SK-N-SH (cell line): ENCODE data around the gene HSD3B7. TPM values are rescaled to one million over a fixed set of nuclear protein-coding genes. Genes with fewer than 3 reads are reported as not detected.

Experiments
- CTCF ChIA-PET: fragments of 300-600, 350-600 bp; formaldehyde crosslinking; extraction: SDS; loops from one replicate; lab custom pipeline; 2021; lab: Yijun Ruan, JAX
- POLR2A ChIA-PET: fragments of 350-600 bp; sonication (Branson Sonifier 250); formaldehyde crosslinking; extraction: SDS; loops from one replicate; lab custom pipeline; 2020; ENCODE audit warnings: antibody characterized with exemption, inconsistent platforms; lab: Yijun Ruan, JAX
- DNase-seq: peaks from one replicate; pipeline ENCODE4 v3.0.0; 2012
- H2AFZ ChIP-seq: fragments of 200-600 bp; sonication (generic); 2 replicates; pipeline ENCODE4 v1.8.1; 2016; ENCODE audit warnings: antibody characterized with exemption, mild to moderate bottlenecking, low read depth
- H3F3A ChIP-seq: fragments of 200-600 bp; sonication (generic); replicated peaks from 2 replicates; pipeline ENCODE3; 2016; ENCODE audit warnings: antibody characterized with exemption, mild to moderate bottlenecking; ENCODE audit not compliant: insufficient read depth
- H3K27ac ChIP-seq, 2 experiments: fragments of 200-500 bp in 1 of 2; fragments of 200-600 bp in 1 of 2; sonication (Bioruptor generic) in 1 of 2; sonication (generic), shearing (Covaris generic) in 1 of 2; 2 replicates each; pipeline versions ENCODE4 v1.5.1 to v1.6.1; 2014 to 2016; ENCODE audit warnings: low read depth in 2 of 2, inconsistent platforms in 1 of 2, low read length in 1 of 2, mild to moderate bottlenecking in 1 of 2, mixed read lengths in 1 of 2
- H3K27me3 ChIP-seq: fragments of 200-600 bp; sonication (generic), shearing (Covaris generic); 2 replicates; pipeline ENCODE4 v1.6.1; 2016; ENCODE audit warnings: mixed run types; ENCODE audit not compliant: insufficient read depth
- H3K36me3 ChIP-seq, 2 experiments: fragments of 200-500 bp in 1 of 2; fragments of 200-600 bp in 1 of 2; sonication (Bioruptor generic) in 1 of 2; sonication (generic) in 1 of 2; replicated peaks in 1 of 2; 2 replicates each; pipeline versions ENCODE3 to v1.5.1; 2014 to 2016; ENCODE audit warnings: low read length in 1 of 2, mild to moderate bottlenecking in 1 of 2; ENCODE audit not compliant: insufficient read depth in 2 of 2, control insufficient read depth in 1 of 2
- H3K4me1 ChIP-seq, 2 experiments: fragments of 200-500 bp in 1 of 2; fragments of 200-600 bp in 1 of 2; sonication (Bioruptor generic) in 1 of 2; sonication (generic), shearing (Covaris generic) in 1 of 2; 2 replicates each; pipeline versions ENCODE4 v1.5.1 to v1.6.1; 2014 to 2016; ENCODE audit warnings: low read depth in 1 of 2, low read length in 1 of 2, mixed run types in 1 of 2; ENCODE audit not compliant: insufficient read depth in 2 of 2, control insufficient read depth in 1 of 2
- H3K4me2 ChIP-seq: fragments of 200-600 bp; sonication (generic), shearing (Covaris generic); 2 replicates; pipeline ENCODE4 v1.6.1; 2017; ENCODE audit warnings: mixed run types
- H3K4me3 ChIP-seq, 2 experiments: fragments of 200-500 bp in 1 of 2; fragments of 200-600 bp in 1 of 2; sonication (Bioruptor generic) in 1 of 2; sonication (generic), shearing (Covaris generic) in 1 of 2; 2 replicates each; pipeline versions ENCODE4 v1.5.1 to v1.8.1; 2014 to 2016; ENCODE audit warnings: low read depth in 2 of 2, inconsistent platforms in 1 of 2, low read length in 1 of 2, mild to moderate bottlenecking in 1 of 2, mixed read lengths in 1 of 2, moderate library complexity in 1 of 2
- H3K79me2 ChIP-seq: fragments of 200-600 bp; sonication (generic); 2 replicates; pipeline ENCODE4 v1.8.1; 2017; ENCODE audit warnings: mild to moderate bottlenecking; ENCODE audit not compliant: insufficient read depth
- H3K9ac ChIP-seq: fragments of 200-600 bp; sonication (generic); 2 replicates; pipeline ENCODE4 v1.6.1; 2017; ENCODE audit warnings: mixed run types
- H3K9me2 ChIP-seq: fragments of 200-600 bp; sonication (generic); 2 replicates; pipeline ENCODE4 v1.6.1; 2017; ENCODE audit warnings: mixed run types
- H3K9me3 ChIP-seq: fragments of 200-600 bp; sonication (generic); 2 replicates; pipeline ENCODE4 v1.6.1; 2017; ENCODE audit warnings: mixed run types, mild to moderate bottlenecking, moderate library complexity
- H4K20me1 ChIP-seq: fragments of 200-600 bp; sonication (generic); 2 replicates; pipeline ENCODE4 v1.6.1; 2017; ENCODE audit warnings: mild to moderate bottlenecking, mixed run types; ENCODE audit not compliant: insufficient read depth
- GATA2 ChIP-seq: sonication (generic); formaldehyde crosslinking; IDR thresholded peaks from 2 replicates; pipeline ENCODE4 v1.5.0; 2020; ENCODE audit warnings: mild to moderate bottlenecking, missing genetic modification reagents
- JUND ChIP-seq: IDR thresholded peaks from 2 replicates; pipeline ENCODE4 v1.4.0; 2012
- RAD21 ChIP-seq: IDR thresholded peaks from 2 replicates; pipeline ENCODE4 v1.6.1; 2012; ENCODE audit warnings: mild to moderate bottlenecking, low read length
- RCOR1 ChIP-seq: fragments of 150-350 bp; IDR thresholded peaks from 2 replicates; pipeline ENCODE4 v1.6.1; 2017; ENCODE audit warnings: antibody characterized with exemption, low read length
- RFX5 ChIP-seq: IDR thresholded peaks from 2 replicates; pipeline ENCODE4 v1.6.1; 2012; ENCODE audit warnings: mild to moderate bottlenecking, improper control_type of control experiment, low read length
- SMC3 ChIP-seq: IDR thresholded peaks from 2 replicates; pipeline ENCODE4 v1.6.1; 2012; ENCODE audit warnings: low read depth, low read length, improper control_type of control experiment
- TAF1 ChIP-seq: IDR thresholded peaks from 2 replicates; pipeline ENCODE4 v1.6.1; 2012; ENCODE audit warnings: low read depth, mild to moderate bottlenecking, low read length, moderate library complexity, borderline replicate concordance
- USF2 ChIP-seq: fragments of 150-350 bp; IDR thresholded peaks from 2 replicates; pipeline ENCODE4 v1.6.1; 2017; ENCODE audit warnings: antibody characterized with exemption, low read length, low read depth, borderline replicate concordance
- WGBS: methylation state at CpG from one replicate; pipeline ENCODE4 v1.1.6; 2017; ENCODE audit warnings: low lambda C conversion rate; 5-methylcytosine and 5-hydroxymethylcytosine counted together
- polyA plus RNA-seq, 3 experiments: library from polyadenylated mRNA; depleted of rRNA; stranded (reverse); fragments of >200 nt; gene quantifications; 2 replicates each; pipeline ENCODE4 v1.2.3, GENCODE V29; 2012
- TF ChIP-seq, protein P1 (sequence below): fragments of 200-600 bp; sonication (generic); IDR thresholded peaks from 2 replicates; pipeline ENCODE4 v1.6.1; 2017; ENCODE audit warnings: antibody characterized with exemption, mild to moderate bottlenecking, moderate library complexity
- TF ChIP-seq, protein P2 (sequence below): IDR thresholded peaks from 2 replicates; pipeline ENCODE4 v1.6.1; 2012; ENCODE audit warnings: mild to moderate bottlenecking, low read depth, low read length, moderate library complexity

HSD3B7 gene
- polyA plus RNA-seq, 1 of the 3 experiments (the other 2 are of a cell fraction): 12.2 TPM

DNA sequence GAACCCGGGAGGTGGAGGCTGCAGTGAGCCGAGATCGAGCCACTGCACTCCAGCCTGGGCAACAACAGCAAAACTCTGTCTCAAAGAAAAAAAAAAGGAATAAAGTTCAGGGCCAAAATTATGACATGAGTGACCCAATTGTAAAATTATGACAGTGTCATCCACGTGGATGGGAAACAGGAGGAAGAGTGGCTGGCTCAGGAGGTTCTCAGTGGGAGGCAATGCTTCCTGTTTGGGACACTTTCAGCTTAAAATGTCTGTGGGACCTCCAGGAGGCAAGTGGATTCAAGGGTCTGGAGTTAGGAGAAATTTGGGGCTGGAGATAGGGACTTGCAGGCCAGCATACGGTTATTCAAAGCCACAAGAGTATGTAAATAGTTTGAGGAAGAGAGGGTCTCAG lies 40.3 kb downstream of the HSD3B7 start:
- H3K4me1 ChIP-seq: no peaks in the 10 kb centered on the region
- no peaks in the 10 kb centered on the region for H3K27me3 ChIP-seq
- 93% methylated on average over 5 of the region's 5 CpGs for WGBS
- ChIA-PET POLR2A (no interaction called here), CTCF (no interaction called here)
- H3K4me2 ChIP-seq: no peak overlapping the region
- no peaks in the 10 kb centered on the region for H3K9me3 ChIP-seq
- H3K4me3 ChIP-seq: no peak overlapping the region
- no peak overlapping the region for H3K9ac ChIP-seq
- no peak overlapping the region for H2AFZ ChIP-seq
- H3K79me2 ChIP-seq: no peaks in the 10 kb centered on the region
- no peak for TF ChIP-seq SMC3
- TF ChIP-seq JUND: no peak
- no peak for TF ChIP-seq USF2
- TF ChIP-seq RCOR1: no peak
- TF ChIP-seq RFX5: no peak
- TF ChIP-seq, protein P1, sequence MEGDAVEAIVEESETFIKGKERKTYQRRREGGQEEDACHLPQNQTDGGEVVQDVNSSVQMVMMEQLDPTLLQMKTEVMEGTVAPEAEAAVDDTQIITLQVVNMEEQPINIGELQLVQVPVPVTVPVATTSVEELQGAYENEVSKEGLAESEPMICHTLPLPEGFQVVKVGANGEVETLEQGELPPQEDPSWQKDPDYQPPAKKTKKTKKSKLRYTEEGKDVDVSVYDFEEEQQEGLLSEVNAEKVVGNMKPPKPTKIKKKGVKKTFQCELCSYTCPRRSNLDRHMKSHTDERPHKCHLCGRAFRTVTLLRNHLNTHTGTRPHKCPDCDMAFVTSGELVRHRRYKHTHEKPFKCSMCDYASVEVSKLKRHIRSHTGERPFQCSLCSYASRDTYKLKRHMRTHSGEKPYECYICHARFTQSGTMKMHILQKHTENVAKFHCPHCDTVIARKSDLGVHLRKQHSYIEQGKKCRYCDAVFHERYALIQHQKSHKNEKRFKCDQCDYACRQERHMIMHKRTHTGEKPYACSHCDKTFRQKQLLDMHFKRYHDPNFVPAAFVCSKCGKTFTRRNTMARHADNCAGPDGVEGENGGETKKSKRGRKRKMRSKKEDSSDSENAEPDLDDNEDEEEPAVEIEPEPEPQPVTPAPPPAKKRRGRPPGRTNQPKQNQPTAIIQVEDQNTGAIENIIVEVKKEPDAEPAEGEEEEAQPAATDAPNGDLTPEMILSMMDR: no peak
- TF ChIP-seq, all 33 proteins: peak for 0
- Histone ChIP-seq H3K36me3 (no peaks in the 10 kb centered on the region), H3F3A (no peaks in the 10 kb centered on the region), H3K27ac (no peak overlapping the region), H3K9me2 (no peaks in the 10 kb centered on the region), H4K20me1 (no peaks in the 10 kb centered on the region)
- DNase-seq: no peak

DNA sequence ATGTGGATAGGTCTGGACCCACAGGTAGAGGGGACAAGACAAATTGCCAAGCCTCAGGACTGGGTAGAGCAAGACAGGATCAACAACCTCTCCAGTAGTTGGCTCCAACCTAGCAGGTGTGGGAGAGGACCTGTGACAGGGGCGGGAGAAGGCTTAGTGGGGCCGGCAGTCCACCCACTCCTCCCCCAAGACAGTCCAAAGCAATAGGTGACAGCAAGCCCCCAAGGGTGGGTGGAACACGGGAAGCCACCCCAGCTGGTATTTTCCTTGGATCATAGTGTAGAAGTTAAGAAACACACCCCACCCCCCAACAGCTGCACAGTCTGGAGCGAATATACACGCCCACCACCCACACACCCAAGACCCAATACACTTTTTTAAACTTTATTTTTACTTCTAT lies 44.3 kb downstream of the HSD3B7 start:
- no peak overlapping the region for H3K4me2 ChIP-seq
- no peaks in the 10 kb centered on the region for H3K36me3 ChIP-seq
- WGBS: 72% methylated on average over 5 of the region's 5 CpGs
- peaks cover 8% of the 10 kb centered on the region for H3F3A ChIP-seq
- no peak overlapping the region for H3K4me3 ChIP-seq
- H3K27me3 ChIP-seq: no peaks in the 10 kb centered on the region
- CTCF ChIA-PET: interaction anchor here (1.9 kb wide), 1 partner anchor 75 kb away, joined by 5 read pairs; no protein-coding TSS in a partner anchor
- H3K4me1 ChIP-seq: peaks cover 5 to 7% of the 10 kb centered on the region in 2 experiments; a peak in 2 of 4 replicates
- H4K20me1 ChIP-seq: peaks cover under 1% of the 10 kb centered on the region
- no peak overlapping the region for H2AFZ ChIP-seq
- POLR2A ChIA-PET: no interaction called here
- H3K9ac ChIP-seq: no peak overlapping the region
- peaks cover 7% of the 10 kb centered on the region for H3K79me2 ChIP-seq
- DNase-seq: no peak
- no peak overlapping the region for H3K27ac ChIP-seq
- H3K9me2 ChIP-seq: no peaks in the 10 kb centered on the region
- H3K9me3 ChIP-seq: no peaks in the 10 kb centered on the region
- TF ChIP-seq, protein P2, sequence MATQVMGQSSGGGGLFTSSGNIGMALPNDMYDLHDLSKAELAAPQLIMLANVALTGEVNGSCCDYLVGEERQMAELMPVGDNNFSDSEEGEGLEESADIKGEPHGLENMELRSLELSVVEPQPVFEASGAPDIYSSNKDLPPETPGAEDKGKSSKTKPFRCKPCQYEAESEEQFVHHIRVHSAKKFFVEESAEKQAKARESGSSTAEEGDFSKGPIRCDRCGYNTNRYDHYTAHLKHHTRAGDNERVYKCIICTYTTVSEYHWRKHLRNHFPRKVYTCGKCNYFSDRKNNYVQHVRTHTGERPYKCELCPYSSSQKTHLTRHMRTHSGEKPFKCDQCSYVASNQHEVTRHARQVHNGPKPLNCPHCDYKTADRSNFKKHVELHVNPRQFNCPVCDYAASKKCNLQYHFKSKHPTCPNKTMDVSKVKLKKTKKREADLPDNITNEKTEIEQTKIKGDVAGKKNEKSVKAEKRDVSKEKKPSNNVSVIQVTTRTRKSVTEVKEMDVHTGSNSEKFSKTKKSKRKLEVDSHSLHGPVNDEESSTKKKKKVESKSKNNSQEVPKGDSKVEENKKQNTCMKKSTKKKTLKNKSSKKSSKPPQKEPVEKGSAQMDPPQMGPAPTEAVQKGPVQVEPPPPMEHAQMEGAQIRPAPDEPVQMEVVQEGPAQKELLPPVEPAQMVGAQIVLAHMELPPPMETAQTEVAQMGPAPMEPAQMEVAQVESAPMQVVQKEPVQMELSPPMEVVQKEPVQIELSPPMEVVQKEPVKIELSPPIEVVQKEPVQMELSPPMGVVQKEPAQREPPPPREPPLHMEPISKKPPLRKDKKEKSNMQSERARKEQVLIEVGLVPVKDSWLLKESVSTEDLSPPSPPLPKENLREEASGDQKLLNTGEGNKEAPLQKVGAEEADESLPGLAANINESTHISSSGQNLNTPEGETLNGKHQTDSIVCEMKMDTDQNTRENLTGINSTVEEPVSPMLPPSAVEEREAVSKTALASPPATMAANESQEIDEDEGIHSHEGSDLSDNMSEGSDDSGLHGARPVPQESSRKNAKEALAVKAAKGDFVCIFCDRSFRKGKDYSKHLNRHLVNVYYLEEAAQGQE: no peak
- TF ChIP-seq RFX5 (no peak), RAD21 (no peak), TAF1 (no peak), GATA2 (CRISPR knock-in tag) (no peak)
